Measurements from ENCODE around the gene FOSL1.

GRCh38 chr11:65852508-65853245 is 47.5 kb downstream of the FOSL1 start:
- TF ChIP-seq POLR2A (IDR thresholded peaks at IDR 0.05) (no peak), CTCF (IDR thresholded peaks at IDR 0.05) (no peak)
